MM.1S (cell line): Measurements from ENCODE around the gene EPHB6.

Source experiments
- DNase-seq: peaks from one replicate; pipeline ENCODE4 v3.0.0-alpha.2; 2015
- H2AFZ ChIP-seq: fragments of 300-600 bp; sonication (generic); 2 replicates; pipeline ENCODE4 v1.6.0; 2016; ENCODE audit warnings: antibody characterized with exemption, low read length
- H3F3A ChIP-seq: fragments of 300-600 bp; sonication (generic); 2 replicates; pipeline ENCODE4 v1.6.1; 2016; ENCODE audit warnings: mild to moderate bottlenecking, antibody characterized with exemption, low read length, moderate library complexity, mixed read lengths; ENCODE audit not compliant: insufficient read depth
- H3K27ac ChIP-seq: fragments of 300-600 bp; sonication (generic); 2 replicates; pipeline ENCODE4 v1.5.1; 2016; ENCODE audit warnings: mild to moderate bottlenecking, low read length
- H3K27me3 ChIP-seq: fragments of 300-600 bp; sonication (generic); replicated peaks from 2 replicates; pipeline ENCODE4 v1.6.0; 2016; ENCODE audit warnings: low read length; ENCODE audit not compliant: insufficient read depth
- H3K36me3 ChIP-seq: fragments of 300-600 bp; sonication (generic); replicated peaks from 2 replicates; pipeline ENCODE4 v1.6.1; 2016; ENCODE audit warnings: mild to moderate bottlenecking, low read length, mixed read lengths; ENCODE audit not compliant: insufficient read depth
- H3K4me1 ChIP-seq: fragments of 300-600 bp; sonication (generic); 2 replicates; pipeline ENCODE4 v1.6.1; 2016; ENCODE audit warnings: low read length, mixed read lengths
- H3K4me2 ChIP-seq: fragments of 300-600 bp; sonication (generic); 2 replicates; pipeline ENCODE4 v1.6.0; 2016; ENCODE audit warnings: low read depth, low read length
- H3K4me3 ChIP-seq: fragments of 300-600 bp; sonication (generic); 2 replicates; pipeline ENCODE4 v1.5.1; 2016; ENCODE audit warnings: low read length, mixed read lengths
- H3K79me2 ChIP-seq: fragments of 300-600 bp; sonication (generic); 2 replicates; pipeline ENCODE4 v1.6.1; 2016; ENCODE audit warnings: mixed run types, low read length, mixed read lengths
- H3K9ac ChIP-seq: fragments of 300-600 bp; sonication (generic); 2 replicates; pipeline ENCODE4 v1.6.1; 2016; ENCODE audit warnings: low read length, mixed read lengths
- H3K9me2 ChIP-seq: fragments of 300-600 bp; sonication (generic); replicated peaks from 2 replicates; pipeline ENCODE4 v1.6.1; 2016; ENCODE audit warnings: mild to moderate bottlenecking, low read length, mixed read lengths; ENCODE audit not compliant: insufficient read depth
- H3K9me3 ChIP-seq: fragments of 300-600 bp; sonication (generic); replicated peaks from 2 replicates; pipeline ENCODE4 v1.6.1; 2016; ENCODE audit warnings: mild to moderate bottlenecking, low read length, mixed read lengths; ENCODE audit not compliant: insufficient read depth
- H4K20me1 ChIP-seq: fragments of 300-600 bp; sonication (generic); 2 replicates; pipeline ENCODE4 v1.6.1; 2016; ENCODE audit warnings: mild to moderate bottlenecking, low read length, moderate library complexity, mixed read lengths; ENCODE audit not compliant: insufficient read depth
- EZH2 ChIP-seq: fragments of 300-600 bp; sonication (generic); optimal IDR thresholded peaks from 2 replicates; pipeline ENCODE3; 2017; ENCODE audit warnings: low read depth, mild to moderate bottlenecking, antibody characterized with exemption, low read length, mixed read lengths
- EZH2phosphoT487 ChIP-seq: fragments of 300-600 bp; sonication (generic); IDR thresholded peaks from 2 replicates; pipeline ENCODE4 v1.6.1; 2018; ENCODE audit warnings: antibody characterized with exemption, low read length
- TF ChIP-seq, protein P1 (sequence below): fragments of 300-600 bp; sonication (generic); IDR thresholded peaks from 2 replicates; pipeline ENCODE4 v1.5.1; 2016; ENCODE audit warnings: antibody characterized with exemption, low read length, mixed read lengths

Gene EPHB6

GRCh38 chr7:142863891-142864685 is 9.2 kb downstream of the EPHB6 start:
- no peak for TF ChIP-seq EZH2
- TF ChIP-seq, protein P1, sequence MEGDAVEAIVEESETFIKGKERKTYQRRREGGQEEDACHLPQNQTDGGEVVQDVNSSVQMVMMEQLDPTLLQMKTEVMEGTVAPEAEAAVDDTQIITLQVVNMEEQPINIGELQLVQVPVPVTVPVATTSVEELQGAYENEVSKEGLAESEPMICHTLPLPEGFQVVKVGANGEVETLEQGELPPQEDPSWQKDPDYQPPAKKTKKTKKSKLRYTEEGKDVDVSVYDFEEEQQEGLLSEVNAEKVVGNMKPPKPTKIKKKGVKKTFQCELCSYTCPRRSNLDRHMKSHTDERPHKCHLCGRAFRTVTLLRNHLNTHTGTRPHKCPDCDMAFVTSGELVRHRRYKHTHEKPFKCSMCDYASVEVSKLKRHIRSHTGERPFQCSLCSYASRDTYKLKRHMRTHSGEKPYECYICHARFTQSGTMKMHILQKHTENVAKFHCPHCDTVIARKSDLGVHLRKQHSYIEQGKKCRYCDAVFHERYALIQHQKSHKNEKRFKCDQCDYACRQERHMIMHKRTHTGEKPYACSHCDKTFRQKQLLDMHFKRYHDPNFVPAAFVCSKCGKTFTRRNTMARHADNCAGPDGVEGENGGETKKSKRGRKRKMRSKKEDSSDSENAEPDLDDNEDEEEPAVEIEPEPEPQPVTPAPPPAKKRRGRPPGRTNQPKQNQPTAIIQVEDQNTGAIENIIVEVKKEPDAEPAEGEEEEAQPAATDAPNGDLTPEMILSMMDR, result no peak
- no peak for TF ChIP-seq EZH2phosphoT487
- Histone ChIP-seq H3K36me3 (no peaks in the 10 kb centered on the region), H3K4me2 (no peak overlapping the region), H3K4me1 (no peaks in the 10 kb centered on the region), H2AFZ (no peak overlapping the region), H3K9ac (no peak overlapping the region), H3K9me2 (no peaks in the 10 kb centered on the region), H3K27ac (no peak overlapping the region), H4K20me1 (no peaks in the 10 kb centered on the region), H3K27me3 (peaks cover 44% of the 10 kb centered on the region), H3F3A (no peaks in the 10 kb centered on the region), H3K9me3 (no peaks in the 10 kb centered on the region), H3K4me3 (no peak overlapping the region), H3K79me2 (no peaks in the 10 kb centered on the region)
- DNase-seq, result no peak

GRCh38 chr7:142864980-142865747 is 10.3 kb downstream of the EPHB6 start:
- no peak overlapping the region for H3K27ac ChIP-seq
- no peaks in the 10 kb centered on the region for H3K36me3 ChIP-seq
- TF ChIP-seq EZH2phosphoT487, result no peak
- TF ChIP-seq EZH2, result no peak
- TF ChIP-seq, protein P1, result no peak
- no peaks in the 10 kb centered on the region for H3F3A ChIP-seq
- no peaks in the 10 kb centered on the region for H3K9me2 ChIP-seq
- no peaks in the 10 kb centered on the region for H3K4me1 ChIP-seq
- H4K20me1 ChIP-seq, result no peaks in the 10 kb centered on the region
- H3K79me2 ChIP-seq, result no peaks in the 10 kb centered on the region
- DNase-seq, result no peak
- H3K4me3 ChIP-seq, result no peak overlapping the region
- peaks cover 44% of the 10 kb centered on the region for H3K27me3 ChIP-seq
- H2AFZ ChIP-seq, result no peak overlapping the region
- H3K9ac ChIP-seq, result no peak overlapping the region
- no peaks in the 10 kb centered on the region for H3K9me3 ChIP-seq
- no peak overlapping the region for H3K4me2 ChIP-seq

DNA sequence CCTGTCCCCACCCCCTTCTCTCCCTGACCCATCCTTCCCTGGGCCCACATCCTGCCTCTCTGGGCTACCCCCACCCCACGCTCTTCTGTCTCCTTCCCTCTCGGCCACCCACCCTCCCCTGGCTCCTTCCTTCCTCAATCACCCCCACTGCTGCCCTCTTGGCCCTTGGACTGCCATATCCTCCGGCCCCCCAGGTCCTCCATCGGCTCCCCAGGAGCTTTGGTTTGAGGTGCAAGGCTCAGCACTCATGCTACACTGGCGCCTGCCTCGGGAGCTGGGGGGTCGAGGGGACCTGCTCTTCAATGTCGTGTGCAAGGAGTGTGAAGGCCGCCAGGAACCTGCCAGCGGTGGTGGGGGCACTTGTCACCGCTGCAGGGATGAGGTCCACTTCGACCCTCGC is 10.9 kb downstream of the EPHB6 start:
- no peak overlapping the region for H3K4me3 ChIP-seq
- no peak overlapping the region for H3K27ac ChIP-seq
- no peaks in the 10 kb centered on the region for H3K79me2 ChIP-seq
- no peaks in the 10 kb centered on the region for H3K36me3 ChIP-seq
- no peak for DNase-seq
- no peak overlapping the region for H3K9ac ChIP-seq
- no peak overlapping the region for H3K4me2 ChIP-seq
- no peak overlapping the region for H2AFZ ChIP-seq
- TF ChIP-seq, protein P1, result no peak
- TF ChIP-seq EZH2 (no peak), EZH2phosphoT487 (no peak)
- H3F3A ChIP-seq, result no peaks in the 10 kb centered on the region
- no peaks in the 10 kb centered on the region for H3K9me2 ChIP-seq
- no peaks in the 10 kb centered on the region for H3K4me1 ChIP-seq
- peaks cover 44% of the 10 kb centered on the region for H3K27me3 ChIP-seq
- no peaks in the 10 kb centered on the region for H3K9me3 ChIP-seq
- no peaks in the 10 kb centered on the region for H4K20me1 ChIP-seq
